MM.1S (cell line): ENCODE data around the gene P3H1.

Experiments used
- EZH2 ChIP-seq: fragments of 300-600 bp; sonication (generic); optimal IDR thresholded peaks from 2 replicates; pipeline ENCODE3; 2017; ENCODE audit warnings: low read depth, mild to moderate bottlenecking, antibody characterized with exemption, low read length, mixed read lengths
- EZH2phosphoT487 ChIP-seq: fragments of 300-600 bp; sonication (generic); IDR thresholded peaks from 2 replicates; pipeline ENCODE4 v1.6.1; 2018; ENCODE audit warnings: antibody characterized with exemption, low read length
- TF ChIP-seq, protein P1 (sequence below): fragments of 300-600 bp; sonication (generic); IDR thresholded peaks from 2 replicates; pipeline ENCODE4 v1.5.1; 2016; ENCODE audit warnings: antibody characterized with exemption, low read length, mixed read lengths

DNA sequence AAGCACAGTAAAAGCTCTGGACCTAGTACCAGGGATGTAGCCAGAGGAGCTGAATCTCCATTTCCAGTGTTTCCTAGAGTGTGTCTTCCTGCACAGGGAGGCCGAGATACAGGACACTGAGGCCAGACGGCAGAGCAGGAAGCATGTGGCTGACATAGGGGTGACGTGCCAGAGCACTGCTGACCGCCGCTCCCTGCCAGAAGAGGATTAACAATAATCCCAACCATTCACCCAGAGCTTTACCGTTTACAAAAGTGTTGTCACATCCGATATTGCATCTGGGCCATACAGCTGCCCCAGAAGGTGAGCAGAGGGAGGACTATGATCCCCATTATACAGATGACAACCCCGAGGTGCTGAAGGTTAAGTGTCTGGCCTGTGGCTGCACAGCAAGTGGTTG is 21.0 kb downstream of the P3H1 start:
- TF ChIP-seq, protein P1, sequence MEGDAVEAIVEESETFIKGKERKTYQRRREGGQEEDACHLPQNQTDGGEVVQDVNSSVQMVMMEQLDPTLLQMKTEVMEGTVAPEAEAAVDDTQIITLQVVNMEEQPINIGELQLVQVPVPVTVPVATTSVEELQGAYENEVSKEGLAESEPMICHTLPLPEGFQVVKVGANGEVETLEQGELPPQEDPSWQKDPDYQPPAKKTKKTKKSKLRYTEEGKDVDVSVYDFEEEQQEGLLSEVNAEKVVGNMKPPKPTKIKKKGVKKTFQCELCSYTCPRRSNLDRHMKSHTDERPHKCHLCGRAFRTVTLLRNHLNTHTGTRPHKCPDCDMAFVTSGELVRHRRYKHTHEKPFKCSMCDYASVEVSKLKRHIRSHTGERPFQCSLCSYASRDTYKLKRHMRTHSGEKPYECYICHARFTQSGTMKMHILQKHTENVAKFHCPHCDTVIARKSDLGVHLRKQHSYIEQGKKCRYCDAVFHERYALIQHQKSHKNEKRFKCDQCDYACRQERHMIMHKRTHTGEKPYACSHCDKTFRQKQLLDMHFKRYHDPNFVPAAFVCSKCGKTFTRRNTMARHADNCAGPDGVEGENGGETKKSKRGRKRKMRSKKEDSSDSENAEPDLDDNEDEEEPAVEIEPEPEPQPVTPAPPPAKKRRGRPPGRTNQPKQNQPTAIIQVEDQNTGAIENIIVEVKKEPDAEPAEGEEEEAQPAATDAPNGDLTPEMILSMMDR, result no peak
- TF ChIP-seq EZH2 (no peak), EZH2phosphoT487 (no peak)
